GM12878 (cell line): ENCODE data around the gene SP3. TPM values are rescaled to one million over a fixed set of nuclear protein-coding genes. Genes with fewer than 3 reads are reported as not detected.

ENCODE experiments used
- ATAC-seq: fragments of 200-7000 bp; cut with Tn5 transposase; 3 replicates; pipeline ENCODE4 v1.9.1; 2020; ENCODE audit warnings: mild to moderate bottlenecking, moderate library complexity
- Bru-seq: library from RNA; stranded (reverse); fragments of 400-500 nt; gene quantifications from one replicate; lab custom pipeline; 2021; lab: Mats Ljungman, UMichigan
- BruChase-seq, 2 experiments: library from RNA; stranded (reverse); fragments of 400-500 nt; gene quantifications; one replicate each; lab custom pipeline; 2021; lab: Mats Ljungman, UMichigan
- BruUV-seq: library from RNA; stranded (reverse); fragments of 400-500 nt; replicated peaks from 2 replicates; lab custom pipeline; 2021; lab: Mats Ljungman, UMichigan
- CTCF ChIA-PET: fragments of 300-600 bp; sonication (Branson Sonifier 250); formaldehyde crosslinking; extraction: SDS; loops from one replicate; lab custom pipeline; 2021; ENCODE audit warnings: inconsistent platforms; lab: Yijun Ruan, JAX
- POLR2A ChIA-PET: fragments of 350-600 bp; formaldehyde crosslinking; extraction: SDS; loops from one replicate; lab custom pipeline; 2021; ENCODE audit warnings: inconsistent platforms; lab: Charles Lee
- RAD21 ChIA-PET: fragments of 300-600 bp; sonication (Branson Sonifier 250); formaldehyde crosslinking; loops from one replicate; lab custom pipeline; 2023; ENCODE audit warnings: antibody characterized with exemption; ENCODE audit not compliant: unreplicated experiment; lab: Charles Lee
- SMC1A ChIA-PET: fragments of 300-600 bp; sonication (Branson Sonifier 250); formaldehyde crosslinking; loops from one replicate; lab custom pipeline; 2023; ENCODE audit not compliant: unreplicated experiment, uncharacterized antibody; lab: Charles Lee
- DNase-seq: peaks from one replicate; pipeline ENCODE4 v3.0.0-alpha.2; 2011; ENCODE audit warnings: low read depth, low spot score
- FAIRE-seq: peaks from 3 replicates; lab custom pipeline; 2011; peaks lifted over from hg19 to GRCh38; lab: Jason Lieb, UNC
- H2AFZ ChIP-seq: 2 replicates; pipeline ENCODE4 v1.6.0; 2011; ENCODE audit warnings: low read depth, low read length, control low read depth; ENCODE audit not compliant: control insufficient read depth
- H3K27ac ChIP-seq: 2 replicates; pipeline ENCODE4 v1.5.1; 2011; ENCODE audit warnings: control low read depth; ENCODE audit not compliant: control insufficient read depth, insufficient read depth
- H3K27me3 ChIP-seq, 2 experiments: replicated peaks in 1 of 2; 2 replicates each; pipeline versions ENCODE4 v1.6.0 to v1.6.1; 2011; ENCODE audit warnings: low read length in 1 of 2; ENCODE audit not compliant: control insufficient read depth in 2 of 2, insufficient read depth in 2 of 2
- H3K36me3 ChIP-seq, 2 experiments: 2 replicates each; pipeline ENCODE4 v1.5.1; 2011; ENCODE audit warnings: low read length in 1 of 2; ENCODE audit not compliant: control insufficient read depth in 2 of 2, insufficient read depth in 2 of 2
- H3K4me1 ChIP-seq: 2 replicates; pipeline ENCODE4 v1.6.1; 2011; ENCODE audit warnings: mild to moderate bottlenecking, low read length, moderate library complexity, mixed read lengths; ENCODE audit not compliant: control insufficient read depth, insufficient read depth
- H3K4me2 ChIP-seq: 2 replicates; pipeline ENCODE4 v1.6.0; 2011; ENCODE audit warnings: control low read depth; ENCODE audit not compliant: control insufficient read depth, insufficient read depth
- H3K4me3 ChIP-seq: fragments of 200-600 bp; sonication (generic); 2 replicates; pipeline ENCODE4 v1.5.1; 2016
- H3K79me2 ChIP-seq: 2 replicates; pipeline ENCODE4 v1.6.0; 2011; ENCODE audit warnings: low read length; ENCODE audit not compliant: control insufficient read depth, insufficient read depth
- H3K9ac ChIP-seq: 2 replicates; pipeline ENCODE4 v1.8.0; 2011; ENCODE audit warnings: low read length, control low read depth, mixed read lengths; ENCODE audit not compliant: control insufficient read depth, insufficient read depth
- H3K9me3 ChIP-seq: replicated peaks from 3 replicates; pipeline ENCODE4 v1.5.1; 2011; ENCODE audit warnings: mild to moderate bottlenecking, low read length; ENCODE audit not compliant: control insufficient read depth, insufficient read depth
- H4K20me1 ChIP-seq: 2 replicates; pipeline ENCODE4 v1.6.0; 2011; ENCODE audit not compliant: control insufficient read depth, insufficient read depth
- CBX3 ChIP-seq: fragments of 200-600 bp; sonication (generic); IDR thresholded peaks from 2 replicates; pipeline ENCODE4 v1.6.1; 2016; ENCODE audit warnings: low read depth, borderline replicate concordance
- CHD1 ChIP-seq: IDR thresholded peaks from 2 replicates; pipeline ENCODE4 v1.6.1; 2012; ENCODE audit warnings: low read depth, low read length, improper control_type of control experiment
- FOXK2 ChIP-seq: fragments of 450-650 bp; IDR thresholded peaks from 2 replicates; pipeline ENCODE4 v1.6.1; 2017; ENCODE audit warnings: mild to moderate bottlenecking, moderate library complexity
- GABPA ChIP-seq: IDR thresholded peaks from 2 replicates; pipeline ENCODE4 v1.6.1; 2014; ENCODE audit warnings: antibody characterized with exemption, low read depth, mild to moderate bottlenecking, inconsistent platforms
- KDM1A ChIP-seq: fragments of 200-600 bp; sonication (generic); IDR thresholded peaks from 2 replicates; pipeline ENCODE4 v1.6.1; 2016; ENCODE audit warnings: borderline replicate concordance
- MTA2 ChIP-seq: fragments of 450-650 bp; IDR thresholded peaks from 2 replicates; pipeline ENCODE4 v1.6.1; 2016; ENCODE audit warnings: low read depth, mild to moderate bottlenecking, moderate library complexity
- MTA3 ChIP-seq: IDR thresholded peaks from 2 replicates; pipeline ENCODE4 v1.6.1; 2012; ENCODE audit warnings: low read length, inconsistent platforms, borderline replicate concordance
- NFYA ChIP-seq: IDR thresholded peaks from 2 replicates; pipeline ENCODE4 v1.6.1; 2011; ENCODE audit warnings: low read depth, mild to moderate bottlenecking, low read length, improper control_type of control experiment, borderline replicate concordance
- NR2C2 ChIP-seq: IDR thresholded peaks from 2 replicates; pipeline ENCODE4 v1.6.1; 2011; ENCODE audit warnings: borderline replicate concordance, low read depth; ENCODE audit not compliant: control insufficient read depth, insufficient read length
- PKNOX1 ChIP-seq: fragments of 450-650 bp; IDR thresholded peaks from 2 replicates; pipeline ENCODE4 v1.6.1; 2016; ENCODE audit warnings: mild to moderate bottlenecking
- SMAD1 ChIP-seq: fragments of 450-650 bp; IDR thresholded peaks from 2 replicates; pipeline ENCODE4 v1.6.1; 2018; ENCODE audit warnings: mild to moderate bottlenecking, low read depth; ENCODE audit not compliant: partially characterized antibody
- SMAD5 ChIP-seq: IDR thresholded peaks from 2 replicates; pipeline ENCODE4 v1.6.1; 2016; ENCODE audit warnings: antibody characterized with exemption, low read depth
- SP1 ChIP-seq: IDR thresholded peaks from one replicate; pipeline ENCODE4 v1.6.1; 2011; ENCODE audit warnings: low read depth, low read length
- SREBF2 ChIP-seq: IDR thresholded peaks from 2 replicates; pipeline ENCODE4 v1.6.1; 2012; ENCODE audit warnings: mild to moderate bottlenecking, low read length
- ZBTB11 ChIP-seq: fragments of 450-650 bp; formaldehyde crosslinking; IDR thresholded peaks from 2 replicates; pipeline ENCODE4 v1.5.0; 2022; ENCODE audit warnings: mild to moderate bottlenecking, missing genetic modification characterization
- WGBS: methylation state at CpG from one replicate; pipeline ENCODE4 v1.1.6; 2016; ENCODE audit warnings: low lambda C conversion rate; ENCODE audit not compliant: insufficient replicate concordance, insufficient coverage; ENCODE audit errors: missing lambda C conversion rate; 5-methylcytosine and 5-hydroxymethylcytosine counted together
- in situ Hi-C: fragments of 300-500 bp; cut with MboI; formaldehyde crosslinking; loops from 9 replicates; pipeline ENCODE4 v1.14.3; 2018; ENCODE audit warnings: mixed read lengths
- intact Hi-C: fragments of 100-400 bp; cut with micrococcal nuclease; formaldehyde crosslinking; loops from one replicate; pipeline ENCODE4 v1.14.2; 2022; ENCODE audit not compliant: unreplicated experiment
- long read RNA-seq, 2 experiments: library from polyadenylated mRNA; unstranded; transcript quantifications; one replicate each; pipeline ENCODE4 v2.0.0, GENCODE V29; 2019 to 2020
- polyA minus RNA-seq, 3 experiments: library from RNA; depleted of rRNA, polyadenylated mRNA; stranded (reverse); fragments of >200 nt; gene quantifications; 2 replicates each; pipeline ENCODE4 v1.2.3, GENCODE V29; 2011
- polyA plus RNA-seq, 11 experiments: library from polyadenylated mRNA; depleted of rRNA in 4 of 11; unstranded in 6 of 11; stranded (reverse) in 5 of 11; fragments of >200 nt; fragmentation: Nextera tagmentation in 4 of 11; fragmentation: Illumina TruSeq in 1 of 11; extraction: Ambion mirVana in 4 of 11; extraction: Trizol in 1 of 11; gene quantifications; 1 replicate in 1 of 11; 2 replicates in 10 of 11; pipeline versions ENCODE4 v1.2.1 to v1.2.3, GENCODE V29; 2011 to 2016; ENCODE audit warnings: inconsistent platforms in 2 of 11, missing spikeins in 2 of 11, low read depth in 1 of 11
- total RNA-seq, 4 experiments: library from RNA; depleted of rRNA in 3 of 4; stranded (reverse); fragments of >200 nt in 3 of 4; fragmentation: Illumina TruSeq in 1 of 4; extraction: Trizol in 1 of 4; gene quantifications; 2 replicates each; pipeline versions ENCODE4 v1.2.1 to v1.2.3, GENCODE V29; 2013 to 2021

Gene SP3
- total RNA-seq (2013; cell fraction: nucleolus; rRNA removed), result 171 and 179 TPM in 2 replicates
- 81.8 and 82.6 TPM in 2 replicates for total RNA-seq (2014; rRNA removed)
- total RNA-seq (2014; rRNA removed; fragmentation: Illumina TruSeq; extraction: Trizol), result 85.2 and 87.6 TPM in 2 replicates
- total RNA-seq (2021), result 70.7 and 74.8 TPM in 2 replicates
- 17.5 TPM for polyA plus RNA-seq (2011; ENCODE audit: low read depth)
- 71.0 and 94.6 TPM in 2 replicates for polyA plus RNA-seq (2011; rRNA removed)
- polyA plus RNA-seq (2011; cell fraction: cytosol; rRNA removed), result 31.1 and 34.6 TPM in 2 replicates
- 36.5 and 43.8 TPM in 2 replicates for polyA plus RNA-seq (2011; cell fraction: nucleus; rRNA removed)
- 19.5 and 25.2 TPM in 2 replicates for polyA plus RNA-seq (2012)
- 62.3 and 80.9 TPM in 2 replicates for polyA plus RNA-seq (2014; fragmentation: Illumina TruSeq; extraction: Trizol)
- 10 to 100 TPM in 1 of 2 experiments, 1 to 10 TPM in 1; 9.9 to 12.2 TPM for polyA plus RNA-seq (2014; fragmentation: Nextera tagmentation; extraction: Ambion mirVana)
- 42.4 TPM in 2 replicates for polyA plus RNA-seq (2014; rRNA removed)
- polyA plus RNA-seq (2016; fragmentation: Nextera tagmentation; extraction: Ambion mirVana), result 10 to 100 TPM; 35.8 to 36.2 TPM
- 114 and 144 TPM in 2 replicates for polyA minus RNA-seq (2011; rRNA and poly(A)+ RNA removed)
- polyA minus RNA-seq (2011; cell fraction: cytosol; rRNA and poly(A)+ RNA removed), result 35.6 and 37.4 TPM in 2 replicates
- polyA minus RNA-seq (2011; cell fraction: nucleus; rRNA and poly(A)+ RNA removed), result 87.9 and 121 TPM in 2 replicates
- percentile 97 among the genes with signal in this experiment for Bru-seq, nascent RNA
- BruChase-seq, experiment 1, labeled RNA remaining after a 6-hour chase, result percentile 93 among the genes with signal in this experiment
- percentile 96 among the genes with signal in this experiment for BruChase-seq, experiment 2, labeled RNA remaining after a 2-hour chase
- long read RNA-seq, experiment 1, full-length matches to known transcripts, result 4 of 6 reads
- long read RNA-seq, experiment 1, partial matches to known transcripts, result 0 of 6 reads
- long read RNA-seq, experiment 1, other reads (novel, unspliced or antisense), result 2 of 6 reads
- long read RNA-seq, experiment 2, full-length matches to known transcripts, result 6 of 39 reads
- long read RNA-seq, experiment 2, partial matches to known transcripts, result 20 of 39 reads
- long read RNA-seq, experiment 2, other reads (novel, unspliced or antisense), result 13 of 39 reads

GRCh38 chr2:173965372-173966025 lies at the start of gene SP3:
Gene SP3, minus strand, starts transcription at chr2:173965373. Its CDS starts 202 bp downstream, at chr2:173965171.
- WGBS, result 2% methylated on average over 47 of the region's 52 CpGs
- peak; percentile 80 for DNase-seq
- Histone ChIP-seq H3K4me2 (peak within 1 kb of the TSS; percentile 92), H3K36me3 (0 out of 4 replicates have a peak, but pooled peaks cover 0 to 3% of the 10 kb centered on the region in 2 experiments), H2AFZ (peak within 1 kb of the TSS; percentile 54), H3K27ac (peak within 1 kb of the TSS; percentile 97), H3K9me3 (no peaks in the 10 kb centered on the region), H3K79me2 (peaks cover 57% of the 10 kb centered on the region), H3K27me3 (no peaks in the 10 kb centered on the region), H3K4me1 (no peaks in the 10 kb centered on the region; the same call in 1 of the 2 replicates), H3K4me3 (peak within 1 kb of the TSS; percentile 94), H3K9ac (peak within 1 kb of the TSS; percentile 97), H4K20me1 (no peaks in the 10 kb centered on the region)
- no TSS peak for BruUV-seq
- RAD21 ChIA-PET, result interaction anchor here (0.6 kb wide), 1 partner anchor 56 kb away, joined by 3 read pairs; no protein-coding TSS in a partner anchor
- POLR2A ChIA-PET, result interaction anchor here (0.9 to 1.2 kb wide), 2 partner anchors 25 to 213 kb away, joined by 4 read pairs; no protein-coding TSS in a partner anchor
- intact Hi-C loops (loop anchor here (1.0 to 10.0 kb wide), 3 partner anchors 75 to 629 kb away; partner anchors contain the start of genes OLA1 and WIPF1), in situ Hi-C loops (no loop called here)
- CTCF ChIA-PET, result no interaction called here
- peak; percentile 88 for ATAC-seq
- SMC1A ChIA-PET, result interaction anchor here (0.6 to 1.0 kb wide), 2 partner anchors 24 to 107 kb away, joined by 3 to 4 read pairs; no protein-coding TSS in a partner anchor
- peak; percentile 84 for FAIRE-seq
- TF ChIP-seq CHD1, result no peak; the same call in 1 of the 2 replicates
- no peak for TF ChIP-seq SREBF2
- TF ChIP-seq KDM1A, result no peak
- peak; percentile 99 for TF ChIP-seq PKNOX1
- TF ChIP-seq SMAD5, result peak; percentile 90
- TF ChIP-seq SP1, result peak; percentile 97
- TF ChIP-seq FOXK2, result no peak
- no peak for TF ChIP-seq CBX3
- peak; percentile 15 for TF ChIP-seq SMAD1
- TF ChIP-seq NR2C2, result no peak
- TF ChIP-seq GABPA, result peak; percentile 96
- no peak for TF ChIP-seq ZBTB11 (CRISPR knock-in tag)
- TF ChIP-seq MTA2, result no peak
- peak; percentile 36; the same call in 1 of the 2 replicates for TF ChIP-seq NFYA
- no peak for TF ChIP-seq MTA3
